Measurements from ENCODE around the gene CDHR2. TPM values are rescaled to one million over a fixed set of nuclear protein-coding genes. Genes with fewer than 3 reads are reported as not detected.
A peak's percentile ranks its signal among the peaks of the same experiment; 100 is the strongest.

The CDHR2 gene
- total and polyA plus RNA-seq, 2 of the 13 experiments (the other 11 are each of a cell fraction or from before 2014, with no cell fraction given), result 17.9 to 20.9 TPM

GRCh38 chr5:176536902-176537553 lies 12.1 kb upstream of the CDHR2 start, which contains the start of gene RNF44 (continued):
- TF ChIP-seq ZNF318 (CRISPR knock-in tag; IDR thresholded peaks at IDR 0.05) (no peak), SMC3 (IDR thresholded peaks at IDR 0.05; ENCODE audit: low read length) (no peak), ZFP90 (CRISPR knock-in tag; IDR thresholded peaks at IDR 0.05; ENCODE audit: borderline replicate concordance) (no peak), POGK (CRISPR knock-in tag; conservative IDR thresholded peaks at IDR 0.05) (no peak), ZHX2 (IDR thresholded peaks at IDR 0.05; ENCODE audit: low read depth) (peak; percentile 74), ZHX2 (CRISPR knock-in tag; IDR thresholded peaks at IDR 0.05; ENCODE audit: borderline replicate concordance) (no peak), TCF7 (IDR thresholded peaks at IDR 0.05; ENCODE audit: low read depth) (peak; percentile 39; the same call in 1 of the 2 replicates), ZNF224 (CRISPR knock-in tag; IDR thresholded peaks at IDR 0.05) (no peak), ATF2 (CRISPR knock-in tag; IDR thresholded peaks at IDR 0.05) (no peak), YEATS2 (CRISPR knock-in tag; IDR thresholded peaks at IDR 0.05; ENCODE audit: borderline replicate concordance) (no peak), TGIF2 (CRISPR knock-in tag; IDR thresholded peaks at IDR 0.05) (no peak), ZFP37 (CRISPR knock-in tag; IDR thresholded peaks at IDR 0.05; ENCODE audit: borderline replicate concordance) (no peak)

Measured in HepG2 (cell line).